ENCODE measurements around the gene TIMM10. TPM values are rescaled to one million over a fixed set of nuclear protein-coding genes. Genes with fewer than 3 reads are reported as not detected.

The TIMM10 gene
- total RNA-seq = 26.3 TPM

GRCh38 chr11:57530596-57531507 lies at the start of gene TIMM10:
TIMM10 (minus strand) TSS chr11:57530754; CDS start chr11:57530189, 565 bp downstream.

GRCh38 chr11:57567515-57568329 lies 37.2 kb upstream of the TIMM10 start, which contains the start of gene UBE2L6:
UBE2L6 (minus strand) TSS chr11:57567672; CDS start chr11:57567611, 61 bp downstream.

GRCh38 chr11:57536947-57537619 lies 6.5 kb upstream of the TIMM10 start, which contains the start of gene SMTNL1:
SMTNL1 (plus strand) TSS chr11:57537595; CDS start chr11:57542643, 5,048 bp downstream.

GRCh38 chr11:57515332-57516060 lies 15.1 kb downstream of the TIMM10 start, which contains the start of gene SLC43A1:
SLC43A1 (minus strand) TSS chr11:57515702; CDS start chr11:57514111, 1,591 bp downstream.

Small RNA genes lying within 50 kb of the gene (small RNA-seq; reads per million reads assigned to genes)
- not detected for gene RN7SL605P (ENCODE audit: low replicate concordance)

Other genes with a start within 250 kb of the TIMM10 start
- 60.7 TPM for gene TNKS1BP1, start 205.8 kb downstream of the TIMM10 start, total RNA-seq
- gene SSRP1, start 194.9 kb downstream of the TIMM10 start, total RNA-seq = 52.5 TPM
- gene P2RX3, start 192.4 kb downstream of the TIMM10 start, total RNA-seq = 2.0 TPM
- 1.1 TPM for gene PRG3, start 149.6 kb downstream of the TIMM10 start, total RNA-seq
- 2.0 TPM for gene PRG2, start 140.1 kb downstream of the TIMM10 start, total RNA-seq
- 20.7 TPM for gene SLC43A3, start 103.6 kb downstream of the TIMM10 start, total RNA-seq
- 2.5 TPM for gene RTN4RL2, start 70.2 kb downstream of the TIMM10 start, total RNA-seq
- gene SLC43A1, start 15.1 kb downstream of the TIMM10 start, total RNA-seq = 18.0 TPM
- gene SMTNL1, start 6.8 kb upstream of the TIMM10 start, total RNA-seq = 9.8 TPM
- gene UBE2L6, start 36.9 kb upstream of the TIMM10 start, total RNA-seq = 22.5 TPM
- gene SERPING1, start 66.9 kb upstream of the TIMM10 start, total RNA-seq = 53.5 TPM
- 1.9 TPM for gene YPEL4, start 119.2 kb upstream of the TIMM10 start, total RNA-seq
- 10.5 TPM for gene CLP1, start 127.0 kb upstream of the TIMM10 start, total RNA-seq
- gene ZDHHC5, start 137.4 kb upstream of the TIMM10 start, total RNA-seq = 36.3 TPM
- 12.6 TPM for gene MED19, start 181.5 kb upstream of the TIMM10 start, total RNA-seq
- 58.4 TPM for gene TMX2, start 181.8 kb upstream of the TIMM10 start, total RNA-seq
- 86.8 TPM for gene SELENOH, start 210.7 kb upstream of the TIMM10 start, total RNA-seq
- not detected for gene BTBD18, start 221.1 kb upstream of the TIMM10 start, total RNA-seq
- gene CTNND1, start 231.0 kb upstream of the TIMM10 start, total RNA-seq = 241 TPM